ENCODE measurements around the gene FGF18.

FGF18 gene

GRCh38 chr5:171426266-171426665 lies 6.8 kb downstream of the FGF18 start:
- TF ChIP-seq REST (IDR thresholded peaks at IDR 0.05; ENCODE audit: insufficient read depth in 1 of 2, low read depth in 2 of 2, low read length in 2 of 2), result no peak
- TF ChIP-seq SIN3A (IDR thresholded peaks at IDR 0.05; ENCODE audit: borderline replicate concordance, insufficient read depth, low read length), result no peak
- TF ChIP-seq TAF1 (IDR thresholded peaks at IDR 0.05; ENCODE audit: borderline replicate concordance, insufficient read depth, low read length), result no peak
- no peak for TF ChIP-seq FOXP2 (optimal IDR thresholded peaks at IDR 0.05; ENCODE audit: borderline replicate concordance, extremely low read depth, extremely low read length, insufficient read depth)
- no peak for TF ChIP-seq POLR2AphosphoS5 (IDR thresholded peaks at IDR 0.05; ENCODE audit: low read depth, low read length)

GRCh38 chr5:171426680-171427079 lies 7.2 kb downstream of the FGF18 start:
- TF ChIP-seq REST (IDR thresholded peaks at IDR 0.05; ENCODE audit: insufficient read depth in 1 of 2, low read depth in 2 of 2, low read length in 2 of 2) (no peak), TAF1 (IDR thresholded peaks at IDR 0.05; ENCODE audit: borderline replicate concordance, insufficient read depth, low read length) (no peak), POLR2AphosphoS5 (IDR thresholded peaks at IDR 0.05; ENCODE audit: low read depth, low read length) (no peak), FOXP2 (optimal IDR thresholded peaks at IDR 0.05; ENCODE audit: borderline replicate concordance, extremely low read depth, extremely low read length, insufficient read depth) (no peak), SIN3A (IDR thresholded peaks at IDR 0.05; ENCODE audit: borderline replicate concordance, insufficient read depth, low read length) (no peak)

- TF ChIP-seq TAF1 (IDR thresholded peaks at IDR 0.05; ENCODE audit: borderline replicate concordance, insufficient read depth, low read length), result no peak
- TF ChIP-seq SIN3A (IDR thresholded peaks at IDR 0.05; ENCODE audit: borderline replicate concordance, insufficient read depth, low read length), result no peak
- TF ChIP-seq POLR2AphosphoS5 (IDR thresholded peaks at IDR 0.05; ENCODE audit: low read depth, low read length), result no peak
- TF ChIP-seq REST (IDR thresholded peaks at IDR 0.05; ENCODE audit: insufficient read depth in 1 of 2, low read depth in 2 of 2, low read length in 2 of 2), result no peak
- no peak for TF ChIP-seq FOXP2 (optimal IDR thresholded peaks at IDR 0.05; ENCODE audit: borderline replicate concordance, extremely low read depth, extremely low read length, insufficient read depth)
Observed at GRCh38 chr5:171427318-171428167, 8.1 kb downstream of the FGF18 start.

- no peak for TF ChIP-seq SIN3A (IDR thresholded peaks at IDR 0.05; ENCODE audit: borderline replicate concordance, insufficient read depth, low read length)
- TF ChIP-seq TAF1 (IDR thresholded peaks at IDR 0.05; ENCODE audit: borderline replicate concordance, insufficient read depth, low read length), result no peak
- no peak for TF ChIP-seq FOXP2 (optimal IDR thresholded peaks at IDR 0.05; ENCODE audit: borderline replicate concordance, extremely low read depth, extremely low read length, insufficient read depth)
- no peak for TF ChIP-seq REST (IDR thresholded peaks at IDR 0.05; ENCODE audit: insufficient read depth in 1 of 2, low read depth in 2 of 2, low read length in 2 of 2)
- no peak for TF ChIP-seq POLR2AphosphoS5 (IDR thresholded peaks at IDR 0.05; ENCODE audit: low read depth, low read length)
Observed at GRCh38 chr5:171428168-171428696, 8.8 kb downstream of the FGF18 start.
